ENCODE data around the gene FRS2.
"Not testable (repeated sequence)": the region's sequence is repeated elsewhere in the genome, so short reads cannot be mapped to it uniquely, and the experiment has no call there.

Gene FRS2

DNA sequence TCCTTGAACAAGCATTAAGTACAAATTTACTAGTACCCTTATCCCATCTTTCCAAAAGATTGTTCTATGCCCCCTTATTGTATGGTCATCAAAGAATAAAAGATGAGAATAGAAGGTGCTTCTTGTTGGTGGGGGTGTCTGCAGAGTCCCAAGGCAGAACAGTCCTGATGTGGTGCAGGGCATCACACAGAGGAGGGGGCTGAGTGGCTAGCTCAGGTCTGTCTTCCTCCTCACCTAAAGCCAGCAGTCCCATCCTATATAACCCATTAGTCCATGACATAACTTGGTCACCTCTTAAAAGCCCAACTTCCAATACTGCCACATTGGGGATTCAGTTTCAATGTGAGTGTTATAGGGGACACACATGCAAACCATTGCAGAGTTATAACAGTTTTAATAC, 130.6 kb downstream of the FRS2 start:
- no peak overlapping the region for H3K4me2 ChIP-seq (ENCODE audit: low read length, poor library complexity, severe bottlenecking)

DNA sequence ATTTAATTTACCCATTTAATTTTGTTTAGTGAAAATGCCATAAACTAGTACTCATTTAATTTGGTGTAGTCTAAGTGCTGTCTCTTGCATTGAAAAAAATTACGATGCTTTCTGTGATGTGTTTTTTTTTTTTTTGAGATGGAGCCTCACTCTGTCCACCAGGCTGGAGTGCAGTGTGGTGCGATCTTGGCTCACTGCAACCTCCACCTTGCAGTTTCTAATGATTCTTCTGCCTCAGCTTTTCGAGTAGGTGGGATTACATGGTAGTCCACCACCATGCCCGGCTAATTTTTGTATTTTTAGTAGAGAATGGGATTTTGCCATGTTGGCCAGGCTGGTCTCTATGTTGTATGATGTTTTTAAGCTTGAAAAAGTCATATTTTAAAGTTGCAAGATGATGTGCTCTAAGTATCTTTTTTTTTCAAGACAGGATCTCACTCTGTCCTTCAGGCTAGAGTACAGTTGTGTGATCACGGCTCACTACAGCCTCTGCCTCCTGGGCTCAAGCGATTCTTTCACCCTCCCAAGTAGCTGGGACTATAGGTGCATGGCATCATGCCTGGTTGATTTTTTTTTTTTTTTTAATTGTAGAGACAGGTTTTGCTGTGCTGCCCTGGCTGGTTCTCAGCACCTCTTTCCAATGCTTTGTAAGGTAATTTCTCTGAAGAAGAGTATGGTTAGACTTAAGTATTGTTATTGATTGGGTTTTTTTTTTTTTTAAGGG, 131.9 kb downstream of the FRS2 start:
- H4K8ac ChIP-seq (ENCODE audit: low read length): no peak overlapping the region
- 94% methylated on average over 6 of the region's 6 CpGs for WGBS

More for the DNA sequence above, 130.6 kb downstream of the FRS2 start:
- Histone ChIP-seq H3K36me3 (ENCODE audit: control insufficient read depth in 1 of 2, insufficient read depth in 2 of 2, low read depth in 1 of 2, low read length in 2 of 2) (peaks cover 18 to 78% of the 10 kb centered on the region in 2 experiments), H3K4me3 (ENCODE audit: insufficient read depth in 1 of 2, low read depth in 1 of 2, low read length in 2 of 2) (no peak overlapping the region), H3K14ac (ENCODE audit: low read length in 2 of 2) (no peak overlapping the region), H3K4ac (ENCODE audit: low read depth in 1 of 2, low read length in 2 of 2) (no peak overlapping the region), H3K23ac (ENCODE audit: low read length in 2 of 2) (no peak overlapping the region), H3K18ac (ENCODE audit: low read depth in 1 of 2, low read length in 2 of 2) (no peak overlapping the region), H3K9ac (ENCODE audit: low read length) (no peak overlapping the region), H2BK15ac (ENCODE audit: low read depth, poor library complexity, severe bottlenecking) (no peak overlapping the region), H2AK5ac (ENCODE audit: low read length, severe bottlenecking) (no peak overlapping the region), H3K79me1 (replicated peaks; ENCODE audit: low read length, poor library complexity, severe bottlenecking) (peaks cover 8% of the 10 kb centered on the region), H2AFZ (ENCODE audit: low read depth, low read length) (no peak overlapping the region), H2BK12ac (ENCODE audit: low read length in 2 of 2) (no peak overlapping the region), H3K27ac (ENCODE audit: low read length, poor library complexity, severe bottlenecking) (no peak overlapping the region), H4K91ac (ENCODE audit: low read length) (no peak overlapping the region), H2BK5ac (ENCODE audit: low read depth, low read length, poor library complexity, severe bottlenecking) (no peak overlapping the region), H4K8ac (ENCODE audit: low read length) (no peak overlapping the region), H3K4me1 (ENCODE audit: control insufficient read depth, insufficient read depth, low read depth, low read length) (no peaks in the 10 kb centered on the region), H3K27me3 (ENCODE audit: control insufficient read depth in 1 of 2, insufficient read depth in 1 of 2, low read length in 2 of 2) (no peaks in the 10 kb centered on the region), H2BK120ac (ENCODE audit: low read depth, low read length) (no peak overlapping the region), H3K9me3 (ENCODE audit: control insufficient read depth, low read length) (no peaks in the 10 kb centered on the region)
- DNase-seq: no peak

DNA sequence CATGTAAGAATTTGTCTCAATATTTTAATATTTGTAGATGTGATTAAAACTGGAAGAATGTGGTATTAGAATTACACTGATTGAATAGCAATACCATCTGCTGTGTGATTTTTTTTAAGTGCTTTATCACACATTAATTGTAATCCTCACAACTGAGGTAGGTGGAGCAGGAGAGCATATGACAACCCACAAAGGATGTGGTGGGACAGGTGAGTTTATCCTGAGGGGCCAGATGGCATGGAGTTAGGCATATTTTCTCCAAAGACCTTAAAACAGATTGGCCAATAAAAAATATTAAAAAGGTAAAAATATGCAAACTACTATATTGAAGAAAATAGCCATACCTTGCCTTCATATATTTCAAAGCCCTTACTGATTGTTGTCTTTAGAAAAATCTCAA, 132.8 kb downstream of the FRS2 start:
- no peak overlapping the region for H2BK12ac ChIP-seq (ENCODE audit: low read length in 2 of 2)
- no peak overlapping the region for H3K9ac ChIP-seq (ENCODE audit: low read length)
- no peak overlapping the region for H2BK5ac ChIP-seq (ENCODE audit: low read depth, low read length, poor library complexity, severe bottlenecking)
- H3K23ac ChIP-seq (ENCODE audit: low read length in 2 of 2): no peak overlapping the region
- no peak overlapping the region for H4K8ac ChIP-seq (ENCODE audit: low read length)
- no peak overlapping the region for H4K91ac ChIP-seq (ENCODE audit: low read length)
- peaks cover 4% of the 10 kb centered on the region for H3K79me1 ChIP-seq (replicated peaks; ENCODE audit: low read length, poor library complexity, severe bottlenecking)
- H2AK5ac ChIP-seq (ENCODE audit: low read length, severe bottlenecking): no peak overlapping the region
- H2AFZ ChIP-seq (ENCODE audit: low read depth, low read length): no peak overlapping the region
- H3K14ac ChIP-seq (ENCODE audit: low read length in 2 of 2): no peak overlapping the region
- H2BK15ac ChIP-seq (ENCODE audit: low read depth, poor library complexity, severe bottlenecking): no peak overlapping the region
- H3K4ac ChIP-seq (ENCODE audit: low read depth in 1 of 2, low read length in 2 of 2): no peak overlapping the region
- no peaks in the 10 kb centered on the region for H3K4me1 ChIP-seq (ENCODE audit: control insufficient read depth, insufficient read depth, low read depth, low read length)
- peaks cover 18 to 56% of the 10 kb centered on the region in 2 experiments for H3K36me3 ChIP-seq (ENCODE audit: control insufficient read depth in 1 of 2, insufficient read depth in 2 of 2, low read depth in 1 of 2, low read length in 2 of 2)
- no peak for DNase-seq
- no peak overlapping the region for H2BK120ac ChIP-seq (ENCODE audit: low read depth, low read length)
- H3K4me3 ChIP-seq (ENCODE audit: insufficient read depth in 1 of 2, low read depth in 1 of 2, low read length in 2 of 2): no peak overlapping the region
- H3K18ac ChIP-seq (ENCODE audit: low read depth in 1 of 2, low read length in 2 of 2): no peak overlapping the region
- H3K4me2 ChIP-seq (ENCODE audit: low read length, poor library complexity, severe bottlenecking): no peak overlapping the region
- no peaks in the 10 kb centered on the region for H3K27me3 ChIP-seq (ENCODE audit: control insufficient read depth in 1 of 2, insufficient read depth in 1 of 2, low read length in 2 of 2)
- H3K9me3 ChIP-seq (ENCODE audit: control insufficient read depth, low read length): no peaks in the 10 kb centered on the region
- no peak overlapping the region for H3K27ac ChIP-seq (ENCODE audit: low read length, poor library complexity, severe bottlenecking)

More for the DNA sequence above, 131.9 kb downstream of the FRS2 start:
- H3K23ac ChIP-seq (ENCODE audit: low read length in 2 of 2): no peak overlapping the region
- no peak overlapping the region for H2BK5ac ChIP-seq (ENCODE audit: low read depth, low read length, poor library complexity, severe bottlenecking)
- H3K9ac ChIP-seq (ENCODE audit: low read length): no peak overlapping the region
- no peak overlapping the region for H3K27ac ChIP-seq (ENCODE audit: low read length, poor library complexity, severe bottlenecking)
- DNase-seq: no peak
- no peak overlapping the region for H2BK120ac ChIP-seq (ENCODE audit: low read depth, low read length)
- H2BK15ac ChIP-seq (ENCODE audit: low read depth, poor library complexity, severe bottlenecking): no peak overlapping the region
- H3K9me3 ChIP-seq (ENCODE audit: control insufficient read depth, low read length): no peaks in the 10 kb centered on the region
- H2AFZ ChIP-seq (ENCODE audit: low read depth, low read length): no peak overlapping the region
- peaks cover 18 to 64% of the 10 kb centered on the region in 2 experiments for H3K36me3 ChIP-seq (ENCODE audit: control insufficient read depth in 1 of 2, insufficient read depth in 2 of 2, low read depth in 1 of 2, low read length in 2 of 2)
- H3K4me1 ChIP-seq (ENCODE audit: control insufficient read depth, insufficient read depth, low read depth, low read length): no peaks in the 10 kb centered on the region
- peaks cover 5% of the 10 kb centered on the region for H3K79me1 ChIP-seq (replicated peaks; ENCODE audit: low read length, poor library complexity, severe bottlenecking)
- H3K4ac ChIP-seq (ENCODE audit: low read depth in 1 of 2, low read length in 2 of 2): no peak overlapping the region
- H3K18ac ChIP-seq (ENCODE audit: low read depth in 1 of 2, low read length in 2 of 2): no peak overlapping the region
- H3K4me3 ChIP-seq (ENCODE audit: insufficient read depth in 1 of 2, low read depth in 1 of 2, low read length in 2 of 2): no peak overlapping the region
- H3K4me2 ChIP-seq (ENCODE audit: low read length, poor library complexity, severe bottlenecking): no peak overlapping the region
- no peak overlapping the region for H2BK12ac ChIP-seq (ENCODE audit: low read length in 2 of 2)
- no peak overlapping the region for H4K91ac ChIP-seq (ENCODE audit: low read length)
- no peak overlapping the region for H2AK5ac ChIP-seq (ENCODE audit: low read length, severe bottlenecking)
- no peak overlapping the region for H3K14ac ChIP-seq (ENCODE audit: low read length in 2 of 2)
- no peaks in the 10 kb centered on the region for H3K27me3 ChIP-seq (ENCODE audit: control insufficient read depth in 1 of 2, insufficient read depth in 1 of 2, low read length in 2 of 2)

DNA sequence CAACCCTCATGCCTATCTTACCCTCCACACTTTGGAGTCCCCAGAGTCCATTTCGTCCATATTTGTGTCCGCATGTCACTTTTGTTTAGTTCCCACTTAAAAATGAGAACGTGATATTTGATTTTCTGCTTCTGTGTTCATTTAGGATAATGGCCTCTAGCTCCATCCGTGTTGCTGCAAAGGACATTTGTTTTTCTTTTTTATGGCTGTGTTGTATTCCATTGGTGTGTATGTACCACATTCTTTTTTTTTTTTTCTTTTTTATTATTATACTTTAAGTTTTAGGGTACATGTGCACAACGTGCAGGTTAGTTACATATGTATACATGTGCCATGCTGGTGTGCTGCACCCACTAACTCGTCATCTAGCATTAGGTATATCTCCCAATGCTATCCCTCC, 133.4 kb downstream of the FRS2 start:
- H3K27me3 ChIP-seq (ENCODE audit: control insufficient read depth in 1 of 2, insufficient read depth in 1 of 2, low read length in 2 of 2); H3K79me1 ChIP-seq (replicated peaks; ENCODE audit: low read length, poor library complexity, severe bottlenecking); H2BK15ac ChIP-seq (ENCODE audit: low read depth, poor library complexity, severe bottlenecking); H3K9me3 ChIP-seq (ENCODE audit: control insufficient read depth, low read length); DNase-seq; H4K91ac ChIP-seq (ENCODE audit: low read length); H3K4me2 ChIP-seq (ENCODE audit: low read length, poor library complexity, severe bottlenecking); H2BK12ac ChIP-seq (ENCODE audit: low read length in 2 of 2); H3K4me3 ChIP-seq (ENCODE audit: insufficient read depth in 1 of 2, low read depth in 1 of 2, low read length in 2 of 2); H2BK120ac ChIP-seq (ENCODE audit: low read depth, low read length); H2AFZ ChIP-seq (ENCODE audit: low read depth, low read length); H2AK5ac ChIP-seq (ENCODE audit: low read length, severe bottlenecking); H2BK5ac ChIP-seq (ENCODE audit: low read depth, low read length, poor library complexity, severe bottlenecking); H3K27ac ChIP-seq (ENCODE audit: low read length, poor library complexity, severe bottlenecking); H4K8ac ChIP-seq (ENCODE audit: low read length); H3K18ac ChIP-seq (ENCODE audit: low read depth in 1 of 2, low read length in 2 of 2); H3K4me1 ChIP-seq (ENCODE audit: control insufficient read depth, insufficient read depth, low read depth, low read length); H3K4ac ChIP-seq (ENCODE audit: low read depth in 1 of 2, low read length in 2 of 2); H3K23ac ChIP-seq (ENCODE audit: low read length in 2 of 2); H3K14ac ChIP-seq (ENCODE audit: low read length in 2 of 2); H3K9ac ChIP-seq (ENCODE audit: low read length): not testable (repeated sequence)
- peaks cover 15 to 50% of the 10 kb centered on the region in 2 experiments for H3K36me3 ChIP-seq (ENCODE audit: control insufficient read depth in 1 of 2, insufficient read depth in 2 of 2, low read depth in 1 of 2, low read length in 2 of 2)
- WGBS: 94% methylated on average over 3 of the region's 6 CpGs

Measured in mesenchymal stem cell (in vitro differentiated cells and primary cell).